Uterus (tissue), 4 donors: ENCODE measurements around the gene TMEM239. TPM values are rescaled to one million over a fixed set of nuclear protein-coding genes. Genes with fewer than 3 reads are reported as not detected.
A peak's percentile ranks its signal among the peaks of the same experiment; 100 is the strongest.

Experiments
- DNase-seq, 2 donors: peaks; one replicate each; pipeline ENCODE4 v3.0.0-alpha.2; 2019 to 2020
- H3K27ac ChIP-seq, 2 donors: fragments of 200-600 bp; sonication (generic); 1 replicate in 1 of 2; 2 replicates in 1 of 2; pipeline ENCODE4 v1.5.1; 2016 to 2018
- H3K27me3 ChIP-seq, 2 donors: fragments of 200-600 bp; sonication (generic); one replicate each; pipeline ENCODE4 v1.5.1; 2018 to 2019; ENCODE audit warnings: control low read depth in 1 of 2
- H3K36me3 ChIP-seq, 2 donors: fragments of 200-600 bp; sonication (generic); one replicate each; pipeline ENCODE4 v1.5.1; 2019; ENCODE audit warnings: control low read depth in 1 of 2
- H3K4me1 ChIP-seq, 2 donors: fragments of 200-600 bp; sonication (generic); one replicate each; pipeline ENCODE4 v1.5.1; 2018 to 2019; ENCODE audit warnings: control low read depth in 1 of 2
- H3K4me3 ChIP-seq, 2 donors: fragments of 200-600 bp; sonication (generic); 1 replicate in 1 of 2; 2 replicates in 1 of 2; pipeline ENCODE4 v1.5.1; 2018 to 2019; ENCODE audit warnings: mild to moderate bottlenecking in 1 of 2
- H3K9me3 ChIP-seq, 2 donors: fragments of 200-600 bp; sonication (generic); one replicate each; pipeline ENCODE4 v1.5.1; 2019; ENCODE audit warnings: control low read depth in 1 of 2
- CTCF ChIP-seq, 4 experiments: fragments of 200-600 bp in 2 of 4; fragments of 450-650 bp in 2 of 4; sonication (generic) in 2 of 4; IDR thresholded peaks; one replicate each; pipeline ENCODE4 v1.5.1; 2016 to 2019; ENCODE audit warnings: antibody characterized with exemption in 4 of 4, mild to moderate bottlenecking in 2 of 4, moderate library complexity in 1 of 4
- POLR2A ChIP-seq, 2 donors: fragments of 450-650 bp; IDR thresholded peaks; one replicate each; pipeline ENCODE4 v1.6.1; 2016; ENCODE audit warnings: antibody characterized with exemption in 2 of 2, mild to moderate bottlenecking in 1 of 2, moderate library complexity in 1 of 2
- intact Hi-C: fragments of 100-400 bp; cut with DNase I; formaldehyde crosslinking; loops from one replicate; pipeline ENCODE4 v1.15.1; 2023; ENCODE audit warnings: low total_unique reads
- total RNA-seq, 4 donors: library from RNA; depleted of rRNA in 3 of 4; stranded (reverse); fragments of >200 nt in 3 of 4; gene quantifications; one replicate each; pipeline versions ENCODE4 v1.1.0 to v1.2.4, GENCODE V29; 2014 to 2023
- donor health status: DM: yes; HTN: yes; CAD: no.

Gene TMEM239
- total RNA-seq, 4 donors from 2014 or later = not detected

GRCh38 chr20:2816583-2817340 lies 598 bp downstream of the TMEM239 start:
- intact Hi-C loops = no loop called here
- DNase-seq = no peak
- Histone ChIP-seq H3K36me3 (no peaks in the 10 kb centered on the region), H3K27ac (peak overlapping the region; percentile 3 to 98), H3K4me1 (peaks cover 0 to 13% of the 10 kb centered on the region in 2 donors), H3K9me3 (no peaks in the 10 kb centered on the region), H3K4me3 (no peak overlapping the region), H3K27me3 (no peaks in the 10 kb centered on the region)
- TF ChIP-seq CTCF (IDR thresholded peaks at IDR 0.05) = no peak
- no peak for TF ChIP-seq POLR2A (IDR thresholded peaks at IDR 0.05)

- H3K4me3 ChIP-seq = no peak overlapping the region
- no peaks in the 10 kb centered on the region for H3K36me3 ChIP-seq
- peak overlapping the region in 1 of 2 donors; percentile 98 for H3K27ac ChIP-seq
- no peaks in the 10 kb centered on the region for H3K27me3 ChIP-seq
- H3K9me3 ChIP-seq = no peaks in the 10 kb centered on the region
- no peak for DNase-seq
- H3K4me1 ChIP-seq = peaks cover 0 to 13% of the 10 kb centered on the region in 2 donors
- intact Hi-C loops = no loop called here
- TF ChIP-seq POLR2A (IDR thresholded peaks at IDR 0.05) = no peak
- no peak for TF ChIP-seq CTCF (IDR thresholded peaks at IDR 0.05)
Measured at GRCh38 chr20:2817341-2817726, 1.2 kb downstream of the TMEM239 start.

GRCh38 chr20:2817891-2818595 lies 1.9 kb downstream of the TMEM239 start:
- intact Hi-C loops = no loop called here
- H3K4me1 ChIP-seq = peaks cover 0 to 13% of the 10 kb centered on the region in 2 donors
- DNase-seq = no peak
- TF ChIP-seq CTCF (IDR thresholded peaks at IDR 0.05) (no peak), POLR2A (IDR thresholded peaks at IDR 0.05) (no peak)
- no peaks in the 10 kb centered on the region for H3K36me3 ChIP-seq
- no peaks in the 10 kb centered on the region for H3K9me3 ChIP-seq
- H3K4me3 ChIP-seq = no peak overlapping the region
- H3K27ac ChIP-seq = peak overlapping the region in 1 of 2 donors; percentile 98
- no peaks in the 10 kb centered on the region for H3K27me3 ChIP-seq

DNA sequence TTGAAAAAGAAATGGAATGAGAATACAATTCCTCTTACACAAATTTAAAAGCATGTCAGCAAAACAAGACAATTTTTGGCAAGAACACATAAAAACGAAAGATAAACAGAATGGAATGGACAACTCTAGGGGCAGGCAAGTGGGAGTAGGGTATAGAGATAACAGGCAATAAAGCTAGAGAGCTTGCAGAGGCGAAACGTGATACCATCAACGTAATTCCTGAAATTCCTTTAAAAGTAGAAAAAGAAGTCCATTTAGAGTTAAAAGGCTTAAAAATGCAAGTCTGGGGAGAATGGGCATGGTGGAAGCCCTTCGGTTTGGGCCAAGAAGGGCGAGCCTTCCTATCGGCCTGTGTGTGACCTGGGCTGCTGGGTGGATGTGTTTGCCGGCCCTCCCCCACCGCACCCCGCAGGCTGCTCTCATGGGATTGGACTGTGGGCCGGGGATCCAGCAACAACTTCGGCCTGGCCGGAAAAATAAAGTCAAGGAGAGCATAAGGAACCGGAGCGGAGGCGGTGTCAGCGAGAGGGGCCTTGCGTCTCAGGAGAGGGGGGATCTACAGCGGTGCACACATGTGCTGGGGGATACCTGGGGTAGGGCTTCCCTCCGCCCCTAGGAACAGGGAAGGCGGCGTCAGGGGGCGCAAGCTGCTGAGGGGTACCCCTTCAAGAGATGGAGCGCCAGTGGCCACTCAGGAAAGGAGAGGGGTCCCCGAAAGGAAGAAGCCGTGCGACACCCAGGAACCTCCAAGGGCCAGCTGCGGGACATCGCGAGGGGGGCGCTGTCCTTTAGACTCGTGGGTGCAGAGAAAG lies 4.1 kb downstream of the TMEM239 start:
- H3K36me3 ChIP-seq = no peaks in the 10 kb centered on the region
- peaks cover 0 to 4% of the 10 kb centered on the region in 2 donors for H3K4me1 ChIP-seq
- peak; percentile 58 to 71 for DNase-seq
- intact Hi-C loops = no loop called here
- H3K27me3 ChIP-seq = no peaks in the 10 kb centered on the region
- H3K4me3 ChIP-seq = peak overlapping the region; percentile 12 to 27
- TF ChIP-seq CTCF (IDR thresholded peaks at IDR 0.05) (no peak), POLR2A (IDR thresholded peaks at IDR 0.05) (no peak)
- H3K27ac ChIP-seq = peak overlapping the region; percentile 75 to 98
- no peaks in the 10 kb centered on the region for H3K9me3 ChIP-seq
